Measurements from ENCODE around the gene ELOVL2. TPM values are rescaled to one million over a fixed set of nuclear protein-coding genes. Genes with fewer than 3 reads are reported as not detected.
"Not testable (repeated sequence)": the region's sequence is repeated elsewhere in the genome, so short reads cannot be mapped to it uniquely, and the experiment has no call there.

ELOVL2 gene
- total RNA-seq, 2 donors from 2014 or later, result not detected

DNA sequence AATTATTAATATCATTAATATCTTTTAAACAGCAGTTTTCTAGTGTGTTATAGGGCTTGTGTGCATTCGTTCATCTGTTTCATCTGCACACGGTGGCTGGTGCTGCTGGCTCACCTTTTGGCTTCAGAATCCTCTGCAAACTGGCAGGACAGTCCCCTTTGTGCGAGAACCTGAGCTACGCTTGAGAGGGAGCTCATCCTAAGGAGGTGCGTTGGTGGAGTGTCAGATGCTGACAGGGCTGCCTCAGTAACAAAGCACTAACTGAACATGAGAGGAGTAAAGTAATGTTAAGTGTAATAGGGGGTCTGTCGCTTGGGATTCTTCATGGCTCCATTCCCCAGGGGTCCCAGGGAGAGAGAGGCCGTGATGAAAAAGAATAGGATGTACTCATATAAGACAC lies 22.4 kb downstream of the ELOVL2 start:
- H3K36me3 Mint-ChIP-seq (ENCODE audit: low read depth), result no peaks in the 10 kb centered on the region
- H3K27me3 Mint-ChIP-seq, result peaks cover 33% of the 10 kb centered on the region
- no peak overlapping the region for H3K4me3 Mint-ChIP-seq
- no peak for ATAC-seq (replicated peaks)
- H3K4me1 Mint-ChIP-seq, result no peaks in the 10 kb centered on the region
- H3K9me3 Mint-ChIP-seq, result no peaks in the 10 kb centered on the region
- no peak overlapping the region for H3K27ac Mint-ChIP-seq

DNA sequence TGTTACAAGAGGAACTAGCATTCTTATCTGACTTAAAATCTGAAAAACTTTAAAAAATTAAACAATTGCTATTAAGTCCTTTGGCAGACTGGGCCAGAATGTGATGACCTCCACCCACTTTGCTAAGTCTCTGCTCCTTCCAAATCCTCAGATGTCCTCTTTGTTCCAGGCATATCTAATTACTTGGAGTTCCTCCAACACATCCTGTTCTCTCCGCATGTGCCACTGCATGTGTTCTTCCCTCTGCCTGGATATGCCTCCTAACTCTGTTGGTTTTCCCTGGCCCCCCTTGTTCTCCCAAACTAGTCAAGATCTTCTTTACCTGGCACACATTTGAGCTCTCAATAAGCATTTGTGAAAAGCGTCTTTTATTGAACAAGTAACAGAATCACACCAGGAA lies 23.1 kb downstream of the ELOVL2 start:
- H3K27ac Mint-ChIP-seq, result no peak overlapping the region
- H3K4me3 Mint-ChIP-seq, result no peak overlapping the region
- no peaks in the 10 kb centered on the region for H3K4me1 Mint-ChIP-seq
- H3K36me3 Mint-ChIP-seq (ENCODE audit: low read depth), result no peaks in the 10 kb centered on the region
- H3K9me3 Mint-ChIP-seq, result no peaks in the 10 kb centered on the region
- ATAC-seq (replicated peaks), result no peak
- H3K27me3 Mint-ChIP-seq, result peaks cover 30% of the 10 kb centered on the region

- Mint-ChIP-seq H3K4me1 (no peaks in the 10 kb centered on the region), H3K36me3 (ENCODE audit: low read depth) (no peaks in the 10 kb centered on the region), H3K27me3 (peaks cover 29% of the 10 kb centered on the region), H3K4me3 (no peak overlapping the region), H3K27ac (no peak overlapping the region), H3K9me3 (no peaks in the 10 kb centered on the region)
- ATAC-seq (replicated peaks), result no peak
Observed at GRCh38 chr6:11018225-11018624, 25.9 kb downstream of the ELOVL2 start.

DNA sequence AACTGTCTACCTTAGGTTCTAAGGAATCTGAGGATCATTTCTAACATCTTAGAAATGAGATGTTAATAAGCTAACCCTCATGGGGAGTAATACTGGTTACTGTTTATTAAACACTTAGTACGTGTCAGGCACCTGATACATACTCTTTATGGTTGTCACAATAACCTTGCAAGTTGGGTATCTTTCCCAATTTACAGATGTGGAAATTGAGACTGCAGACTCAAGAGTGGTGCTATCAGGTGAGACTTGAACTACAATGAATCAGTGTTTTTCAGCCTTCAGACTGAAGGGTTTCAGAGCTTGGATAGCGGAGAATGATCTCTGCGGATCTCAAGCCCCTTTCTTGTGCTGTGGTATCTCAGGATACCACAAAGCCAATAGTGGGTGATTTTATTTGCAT lies 27.0 kb downstream of the ELOVL2 start:
- no peak for ATAC-seq (replicated peaks)
- Mint-ChIP-seq H3K27ac (no peak overlapping the region), H3K9me3 (no peaks in the 10 kb centered on the region), H3K4me3 (no peak overlapping the region), H3K27me3 (peaks cover 29% of the 10 kb centered on the region), H3K36me3 (ENCODE audit: low read depth) (no peaks in the 10 kb centered on the region), H3K4me1 (no peaks in the 10 kb centered on the region)

GRCh38 chr6:11016452-11016851 lies 27.7 kb downstream of the ELOVL2 start:
- Mint-ChIP-seq H3K27me3 (peaks cover 24% of the 10 kb centered on the region), H3K9me3 (no peaks in the 10 kb centered on the region), H3K36me3 (ENCODE audit: low read depth) (no peaks in the 10 kb centered on the region), H3K4me3 (no peak overlapping the region), H3K4me1 (no peaks in the 10 kb centered on the region), H3K27ac (no peak overlapping the region)
- ATAC-seq (replicated peaks), result no peak

- no peak overlapping the region for H3K4me3 Mint-ChIP-seq
- no peak overlapping the region for H3K27ac Mint-ChIP-seq
- no peak for ATAC-seq (replicated peaks)
- H3K4me1 Mint-ChIP-seq, result no peaks in the 10 kb centered on the region
- no peaks in the 10 kb centered on the region for H3K9me3 Mint-ChIP-seq
- H3K27me3 Mint-ChIP-seq, result peaks cover 18% of the 10 kb centered on the region
- H3K36me3 Mint-ChIP-seq (ENCODE audit: low read depth), result no peaks in the 10 kb centered on the region
Observed at GRCh38 chr6:11015102-11015501, 29.0 kb downstream of the ELOVL2 start.

DNA sequence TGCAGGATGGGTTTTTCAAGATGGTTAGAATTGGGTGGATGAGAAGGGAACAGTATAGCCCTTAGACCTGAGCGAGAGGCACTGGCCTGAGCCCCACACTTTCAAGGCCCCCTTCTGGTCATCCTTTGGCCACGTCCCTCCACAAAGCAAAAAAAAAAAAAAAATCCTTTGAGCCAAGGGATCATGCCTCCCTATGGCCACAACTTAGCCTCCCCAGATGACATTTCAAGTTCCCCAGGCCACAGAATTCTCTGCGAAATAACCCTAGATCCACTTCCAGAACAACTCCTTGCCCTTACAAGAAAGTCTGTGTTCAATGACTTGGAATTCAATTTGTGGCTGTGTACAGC lies 30.4 kb downstream of the ELOVL2 start:
- no peak for ATAC-seq (replicated peaks)
- Mint-ChIP-seq H3K4me3 (no peak overlapping the region), H3K4me1 (no peaks in the 10 kb centered on the region), H3K9me3 (no peaks in the 10 kb centered on the region), H3K27me3 (peaks cover 25% of the 10 kb centered on the region), H3K27ac (no peak overlapping the region), H3K36me3 (ENCODE audit: low read depth) (no peaks in the 10 kb centered on the region)

GRCh38 chr6:11012976-11013720 lies 31.0 kb downstream of the ELOVL2 start:
- H3K4me1 Mint-ChIP-seq, result no peaks in the 10 kb centered on the region

DNA sequence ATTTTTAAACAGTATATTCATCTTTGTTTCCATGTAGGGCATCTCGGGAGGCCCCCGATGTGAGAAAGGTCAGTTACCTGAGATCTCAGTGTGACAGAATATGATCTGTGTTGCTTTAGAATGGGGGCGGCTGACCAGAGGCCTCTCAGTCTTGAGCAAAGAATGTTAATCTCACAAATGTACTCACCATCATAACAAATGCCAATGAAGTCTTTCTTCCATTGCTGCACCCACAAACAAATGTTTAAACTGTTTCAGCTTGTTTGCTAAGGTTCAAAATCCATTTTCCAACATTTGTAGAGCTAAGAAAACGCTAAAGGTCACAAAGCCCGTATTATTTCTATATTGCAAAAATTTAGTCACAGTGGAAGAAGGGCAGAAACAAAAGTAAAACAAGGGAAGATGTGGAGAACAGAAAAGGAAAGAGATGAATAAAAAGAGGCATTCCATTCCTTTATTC lies 31.8 kb downstream of the ELOVL2 start:
- H3K9me3 Mint-ChIP-seq, result no peaks in the 10 kb centered on the region
- H3K4me3 Mint-ChIP-seq, result no peak overlapping the region
- H3K36me3 Mint-ChIP-seq (ENCODE audit: low read depth), result no peaks in the 10 kb centered on the region
- no peak overlapping the region for H3K27ac Mint-ChIP-seq
- no peaks in the 10 kb centered on the region for H3K4me1 Mint-ChIP-seq
- H3K27me3 Mint-ChIP-seq, result peaks cover 25% of the 10 kb centered on the region
- no peak for ATAC-seq (replicated peaks)

More at GRCh38 chr6:11012976-11013720, 31.0 kb downstream of the ELOVL2 start:
- ATAC-seq (replicated peaks), result no peak
- Mint-ChIP-seq H3K4me3 (no peak overlapping the region), H3K27me3 (peaks cover 25% of the 10 kb centered on the region), H3K36me3 (ENCODE audit: low read depth) (no peaks in the 10 kb centered on the region), H3K27ac (no peak overlapping the region), H3K9me3 (no peaks in the 10 kb centered on the region)

DNA sequence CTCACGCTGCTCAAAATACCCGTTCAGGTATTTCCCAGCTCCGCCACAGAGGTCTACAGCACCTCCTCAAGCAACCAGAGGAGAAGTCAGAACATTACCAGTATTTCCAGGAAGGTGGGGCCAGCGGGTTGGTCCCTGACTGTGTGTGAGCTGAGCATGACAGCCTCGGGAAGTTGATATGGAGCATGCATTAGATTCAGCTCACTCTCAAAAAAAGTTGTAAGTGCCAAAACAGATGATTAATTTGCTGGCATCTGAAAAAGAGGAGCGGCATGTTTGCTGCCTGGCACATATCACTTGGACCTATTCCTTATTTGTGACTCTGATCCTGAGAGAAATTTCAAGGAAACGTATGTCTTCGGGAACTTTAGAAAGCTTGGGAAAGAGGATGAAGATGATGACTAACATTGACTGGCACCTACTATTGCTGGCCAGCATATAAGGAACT lies 32.3 kb downstream of the ELOVL2 start:
- Mint-ChIP-seq H3K36me3 (ENCODE audit: low read depth) (no peaks in the 10 kb centered on the region), H3K4me3 (no peak overlapping the region), H3K4me1 (no peaks in the 10 kb centered on the region), H3K27me3 (peaks cover 25% of the 10 kb centered on the region), H3K27ac (no peak overlapping the region), H3K9me3 (no peaks in the 10 kb centered on the region)
- ATAC-seq (replicated peaks), result no peak

GRCh38 chr6:11009353-11009752 lies 34.8 kb downstream of the ELOVL2 start:
- no peak overlapping the region for H3K4me3 Mint-ChIP-seq

GRCh38 chr6:11008821-11009220 lies 35.3 kb downstream of the ELOVL2 start:
- peaks cover 18% of the 10 kb centered on the region for H3K27me3 Mint-ChIP-seq
- H3K9me3 Mint-ChIP-seq, result no peaks in the 10 kb centered on the region
- no peak overlapping the region for H3K27ac Mint-ChIP-seq
- no peak for ATAC-seq (replicated peaks)
- H3K4me1 Mint-ChIP-seq, result no peaks in the 10 kb centered on the region
- H3K36me3 Mint-ChIP-seq (ENCODE audit: low read depth), result no peaks in the 10 kb centered on the region
- no peak overlapping the region for H3K4me3 Mint-ChIP-seq

More at GRCh38 chr6:11009353-11009752, 34.8 kb downstream of the ELOVL2 start:
- peaks cover 20% of the 10 kb centered on the region for H3K27me3 Mint-ChIP-seq
- ATAC-seq (replicated peaks), result no peak
- no peak overlapping the region for H3K27ac Mint-ChIP-seq
- H3K4me1 Mint-ChIP-seq, result no peaks in the 10 kb centered on the region
- H3K9me3 Mint-ChIP-seq, result no peaks in the 10 kb centered on the region
- no peaks in the 10 kb centered on the region for H3K36me3 Mint-ChIP-seq (ENCODE audit: low read depth)

DNA sequence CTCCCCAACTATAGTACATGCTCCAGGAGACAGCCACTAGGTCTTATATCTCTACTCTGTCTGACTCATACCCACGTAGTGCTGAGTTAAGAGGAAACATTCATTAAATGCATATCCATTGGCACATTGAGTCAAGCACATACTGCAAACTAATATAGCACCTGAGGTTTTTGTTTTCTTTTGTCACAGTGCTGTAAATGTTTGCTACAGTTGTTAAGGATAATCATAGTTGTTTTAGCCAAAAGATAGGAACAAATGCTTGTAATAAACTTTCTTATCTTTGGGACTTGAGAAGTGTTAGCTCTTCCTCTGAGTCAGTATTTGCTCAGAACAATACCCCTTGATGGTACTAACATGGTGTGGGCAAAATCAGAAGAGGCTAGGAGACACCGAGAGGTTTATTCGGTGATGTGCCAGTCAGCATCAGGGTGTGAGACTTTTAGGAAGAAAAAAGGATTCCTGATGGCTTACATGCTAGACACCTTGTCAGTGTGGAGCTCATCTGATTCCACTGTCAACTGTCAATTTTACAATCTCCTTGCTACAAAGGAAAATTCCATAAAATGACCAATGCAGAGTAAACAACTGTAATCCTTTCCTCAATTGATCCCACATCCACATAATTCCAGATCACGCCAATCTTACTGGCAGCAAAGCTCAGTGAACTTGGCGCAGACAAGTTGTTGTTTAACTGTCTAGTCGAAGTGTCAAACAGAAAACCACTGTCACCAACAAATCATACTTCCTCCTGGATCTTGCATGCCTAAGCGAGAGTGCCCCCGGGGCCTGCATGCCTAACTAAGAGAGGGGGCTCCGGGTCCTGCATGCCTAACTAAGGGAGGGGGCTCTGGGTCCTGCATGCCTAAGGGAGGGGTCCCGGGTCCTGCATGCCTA lies 36.1 kb downstream of the ELOVL2 start:
- peak; percentile 76 for ATAC-seq (replicated peaks)
- no peaks in the 10 kb centered on the region for H3K36me3 Mint-ChIP-seq (ENCODE audit: low read depth)
- H3K4me3 Mint-ChIP-seq, result no peak overlapping the region
- H3K27ac Mint-ChIP-seq, result no peak overlapping the region
- H3K27me3 Mint-ChIP-seq, result peaks cover 15% of the 10 kb centered on the region
- H3K4me1 Mint-ChIP-seq, result no peaks in the 10 kb centered on the region
- H3K9me3 Mint-ChIP-seq, result no peaks in the 10 kb centered on the region

- H3K4me3 Mint-ChIP-seq, result no peak overlapping the region
- H3K27me3 Mint-ChIP-seq, result peaks cover 14% of the 10 kb centered on the region
- H3K4me1 Mint-ChIP-seq, result no peaks in the 10 kb centered on the region
Observed at GRCh38 chr6:11006061-11006460, 38.0 kb downstream of the ELOVL2 start.

DNA sequence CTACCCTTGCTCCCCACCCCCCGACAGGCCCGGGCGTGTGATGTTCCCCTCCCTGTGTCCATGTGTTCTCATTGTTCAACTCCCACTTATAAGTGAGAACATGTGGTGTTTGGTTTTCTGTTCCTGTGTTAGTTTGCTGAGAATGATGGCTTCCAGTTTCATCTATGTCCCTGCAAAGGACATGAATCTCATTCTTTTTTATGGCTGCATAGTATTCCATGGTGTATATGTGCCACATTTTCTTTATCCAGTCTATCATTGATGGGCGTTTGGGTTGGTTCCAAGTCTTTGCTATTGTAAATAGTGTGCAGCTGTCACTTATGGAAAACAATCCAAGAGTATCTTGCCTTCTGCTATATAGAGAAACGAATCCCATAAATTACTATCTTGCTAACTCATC lies 40.8 kb downstream of the ELOVL2 start:
- H3K27me3 Mint-ChIP-seq; H3K4me1 Mint-ChIP-seq; ATAC-seq (replicated peaks); H3K9me3 Mint-ChIP-seq; H3K27ac Mint-ChIP-seq; H3K4me3 Mint-ChIP-seq; H3K36me3 Mint-ChIP-seq (ENCODE audit: low read depth): not testable (repeated sequence)

More at GRCh38 chr6:11006061-11006460, 38.0 kb downstream of the ELOVL2 start:
- Mint-ChIP-seq H3K9me3 (no peaks in the 10 kb centered on the region), H3K36me3 (ENCODE audit: low read depth) (no peaks in the 10 kb centered on the region), H3K27ac (no peak overlapping the region)
- ATAC-seq (replicated peaks), result no peak
